PC-3 (cell line): ENCODE data around the gene MCHR1.

Experiments
- EZH2 ChIP-seq: fragments of 300-600 bp; sonication (generic); IDR thresholded peaks from one replicate; pipeline ENCODE4 v1.6.1; 2017; ENCODE audit warnings: antibody characterized with exemption, mild to moderate bottlenecking, low read length; ENCODE audit not compliant: unreplicated experiment
- EZH2phosphoT487 ChIP-seq: fragments of 300-600 bp; sonication (generic); IDR thresholded peaks from 2 replicates; pipeline ENCODE4 v1.6.1; 2018; ENCODE audit warnings: mild to moderate bottlenecking, antibody characterized with exemption, low read length, borderline replicate concordance
- TF ChIP-seq, protein P1 (sequence below): fragments of 300-600 bp; sonication (generic); conservative IDR thresholded peaks from 2 replicates; pipeline ENCODE4 v1.5.1; 2017; ENCODE audit warnings: antibody characterized with exemption, low read depth, mild to moderate bottlenecking, low read length

DNA sequence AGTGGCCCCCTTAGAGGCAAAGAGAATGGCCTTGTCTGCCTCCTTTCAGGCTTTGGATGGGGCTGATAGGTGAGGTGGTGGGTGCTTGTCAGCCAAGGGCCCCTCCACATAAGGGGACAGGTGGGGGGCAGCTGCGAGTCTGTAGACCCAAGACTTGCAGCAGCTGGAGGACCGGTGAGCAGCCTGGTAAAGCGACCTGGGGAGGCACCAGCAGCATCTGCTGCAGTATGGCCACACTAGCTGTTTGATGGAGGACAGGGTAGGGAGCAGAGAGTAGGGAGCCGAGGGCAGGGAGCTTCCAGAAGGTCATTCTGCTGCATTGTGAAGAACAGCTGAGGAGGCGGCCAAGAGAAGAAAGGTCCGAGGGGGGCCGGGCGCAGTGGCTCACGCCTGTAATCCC is 25.9 kb upstream of the MCHR1 start:
- TF ChIP-seq, protein P1, sequence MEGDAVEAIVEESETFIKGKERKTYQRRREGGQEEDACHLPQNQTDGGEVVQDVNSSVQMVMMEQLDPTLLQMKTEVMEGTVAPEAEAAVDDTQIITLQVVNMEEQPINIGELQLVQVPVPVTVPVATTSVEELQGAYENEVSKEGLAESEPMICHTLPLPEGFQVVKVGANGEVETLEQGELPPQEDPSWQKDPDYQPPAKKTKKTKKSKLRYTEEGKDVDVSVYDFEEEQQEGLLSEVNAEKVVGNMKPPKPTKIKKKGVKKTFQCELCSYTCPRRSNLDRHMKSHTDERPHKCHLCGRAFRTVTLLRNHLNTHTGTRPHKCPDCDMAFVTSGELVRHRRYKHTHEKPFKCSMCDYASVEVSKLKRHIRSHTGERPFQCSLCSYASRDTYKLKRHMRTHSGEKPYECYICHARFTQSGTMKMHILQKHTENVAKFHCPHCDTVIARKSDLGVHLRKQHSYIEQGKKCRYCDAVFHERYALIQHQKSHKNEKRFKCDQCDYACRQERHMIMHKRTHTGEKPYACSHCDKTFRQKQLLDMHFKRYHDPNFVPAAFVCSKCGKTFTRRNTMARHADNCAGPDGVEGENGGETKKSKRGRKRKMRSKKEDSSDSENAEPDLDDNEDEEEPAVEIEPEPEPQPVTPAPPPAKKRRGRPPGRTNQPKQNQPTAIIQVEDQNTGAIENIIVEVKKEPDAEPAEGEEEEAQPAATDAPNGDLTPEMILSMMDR, result no peak
- TF ChIP-seq EZH2 (no peak), EZH2phosphoT487 (no peak)
